Natural killer cell (primary cell): Measurements from ENCODE around the gene NBL1. TPM values are rescaled to one million over a fixed set of nuclear protein-coding genes. Genes with fewer than 3 reads are reported as not detected.

Source experiments
- ATAC-seq, 3 donors: fragments of 150-1000 bp in 2 of 3; fragments of 200-7000 bp in 1 of 3; cut with Tn5 transposase; 1 replicate in 1 of 3; 2 replicates in 2 of 3; pipeline ENCODE4 v1.10.0; 2021; ENCODE audit warnings: mild to moderate bottlenecking in 2 of 3, moderate library complexity in 2 of 3
- DNase-seq, 2 donors: peaks; one replicate each; pipeline versions ENCODE4 v3.0.0 to v3.0.0-alpha.2; 2013 to 2021; ENCODE audit warnings: mixed read lengths in 1 of 2
- H3K27ac ChIP-seq: one replicate; pipeline ENCODE4 v1.5.1; 2013; ENCODE audit warnings: mild to moderate bottlenecking, low read length
- H3K27me3 ChIP-seq: one replicate; pipeline ENCODE4 v1.6.1; 2013; ENCODE audit warnings: low read length; ENCODE audit not compliant: control insufficient read depth, insufficient read depth
- H3K36me3 ChIP-seq: one replicate; pipeline ENCODE4 v1.6.1; 2013; ENCODE audit warnings: low read length; ENCODE audit not compliant: control insufficient read depth, insufficient read depth
- H3K4me1 ChIP-seq: one replicate; pipeline ENCODE4 v1.6.1; 2013; ENCODE audit warnings: low read length; ENCODE audit not compliant: control insufficient read depth, insufficient read depth
- H3K4me3 ChIP-seq: one replicate; pipeline ENCODE4 v1.5.1; 2013; ENCODE audit warnings: low read length
- H3K9me3 ChIP-seq: one replicate; pipeline ENCODE4 v1.6.1; 2013; ENCODE audit warnings: low read length; ENCODE audit not compliant: control insufficient read depth, insufficient read depth
- H3K27ac Mint-ChIP-seq, 2 donors: one replicate each; pipeline ENCODE4 v1.8.0; 2022; ENCODE audit warnings: mild to moderate bottlenecking in 2 of 2, mixed read lengths in 2 of 2, moderate library complexity in 1 of 2
- H3K27me3 Mint-ChIP-seq, 2 donors: one replicate each; pipeline ENCODE4 v1.8.0; 2022; ENCODE audit warnings: low read depth in 2 of 2, mixed read lengths in 2 of 2
- H3K36me3 Mint-ChIP-seq: one replicate; pipeline ENCODE4 v1.8.0; 2022; ENCODE audit warnings: mixed read lengths
- H3K4me1 Mint-ChIP-seq, 2 donors: one replicate each; pipeline ENCODE4 v1.8.0; 2022; ENCODE audit warnings: mixed read lengths in 2 of 2
- H3K4me3 Mint-ChIP-seq: one replicate; pipeline ENCODE4 v1.8.0; 2022; ENCODE audit warnings: mild to moderate bottlenecking, moderate library complexity, mixed read lengths
- H3K9me3 Mint-ChIP-seq, 2 donors: one replicate each; pipeline ENCODE4 v1.8.0; 2022; ENCODE audit warnings: mixed read lengths in 2 of 2
- CTCF ChIP-seq: fragments of 200-600 bp; IDR thresholded peaks from one replicate; pipeline ENCODE4 v1.8.0; 2022; ENCODE audit warnings: antibody characterized with exemption
- WGBS: methylation state at CpG from one replicate; pipeline ENCODE4 v1.1.7; 2013; ENCODE audit warnings: missing lambda C conversion rate; ENCODE audit not compliant: insufficient coverage; 5-methylcytosine and 5-hydroxymethylcytosine counted together
- intact Hi-C: fragments of 100-400 bp; cut with micrococcal nuclease; formaldehyde crosslinking; loops from one replicate; pipeline ENCODE4 v1.14.2; 2022
- total RNA-seq, 4 donors: library from RNA; stranded (reverse); fragments of 120-200 nt in 1 of 4; gene quantifications; one replicate each; pipeline versions ENCODE4 v1.2.3 to v1.2.4, GENCODE V29; 2013 to 2022

The NBL1 gene
- total RNA-seq, 3 donors from 2014 or later (not counting 1 experiment from before 2014, with no cell fraction given): 10.7 to 18.4 (median 11.4) TPM

GRCh38 chr1:19648239-19648638, 4.1 kb downstream of the NBL1 start:
- Histone ChIP-seq H3K9me3 (no peaks in the 10 kb centered on the region), H3K4me3 (no peak overlapping the region), H3K4me1 (peaks cover 19% of the 10 kb centered on the region), H3K27me3 (peaks cover 16% of the 10 kb centered on the region), H3K27ac (no peak overlapping the region), H3K36me3 (no peaks in the 10 kb centered on the region)
- no peak for TF ChIP-seq CTCF
- intact Hi-C loops: loop anchor here (5.0 kb wide), 1 partner anchor 51 kb away; a partner anchor contains a TSS
- no peaks in the 10 kb centered on the region for H3K9me3 Mint-ChIP-seq
- ATAC-seq (no peak), DNase-seq (no peak)
- H3K27ac Mint-ChIP-seq: no peak overlapping the region
- H3K4me3 Mint-ChIP-seq: no peak overlapping the region
- peaks cover 4 to 13% of the 10 kb centered on the region in 2 donors for H3K27me3 Mint-ChIP-seq
- WGBS: 76% methylated on average over 14 of the region's 14 CpGs
- H3K36me3 Mint-ChIP-seq: no peaks in the 10 kb centered on the region
- H3K4me1 Mint-ChIP-seq: peaks cover 17 to 18% of the 10 kb centered on the region in 2 donors

- no peak for ATAC-seq
- no peak overlapping the region for H3K27ac ChIP-seq
- Mint-ChIP-seq H3K9me3 (no peaks in the 10 kb centered on the region), H3K27ac (no peak overlapping the region), H3K36me3 (no peaks in the 10 kb centered on the region), H3K27me3 (peaks cover 0 to 9% of the 10 kb centered on the region in 2 donors), H3K4me3 (no peak overlapping the region), H3K4me1 (peaks cover 12 to 14% of the 10 kb centered on the region in 2 donors)
- 90% methylated on average over 11 of the region's 11 CpGs for WGBS
- H3K27me3 ChIP-seq: peaks cover 12% of the 10 kb centered on the region
- intact Hi-C loops: loop anchor here (5.0 kb wide), 1 partner anchor 51 kb away; a partner anchor contains a TSS
- H3K4me1 ChIP-seq: peaks cover 19% of the 10 kb centered on the region
- no peaks in the 10 kb centered on the region for H3K36me3 ChIP-seq
- H3K9me3 ChIP-seq: no peaks in the 10 kb centered on the region
- TF ChIP-seq CTCF: no peak
- H3K4me3 ChIP-seq: no peak overlapping the region
- DNase-seq: no peak
Measured at GRCh38 chr1:19648689-19649088, 4.6 kb downstream of the NBL1 start.

- Mint-ChIP-seq H3K36me3 (no peaks in the 10 kb centered on the region), H3K27me3 (peaks cover 0 to 4% of the 10 kb centered on the region in 2 donors), H3K9me3 (no peaks in the 10 kb centered on the region), H3K4me3 (no peak overlapping the region), H3K27ac (no peak overlapping the region), H3K4me1 (peaks cover 6 to 7% of the 10 kb centered on the region in 2 donors)
- H3K27ac ChIP-seq: no peak overlapping the region
- H3K36me3 ChIP-seq: no peaks in the 10 kb centered on the region
- intact Hi-C loops: loop anchor here (5.0 kb wide), 2 partner anchors 68 to 308 kb away; no protein-coding TSS in a partner anchor
- DNase-seq (no peak), ATAC-seq (no peak)
- no peak for TF ChIP-seq CTCF
- H3K4me3 ChIP-seq: no peak overlapping the region
- no peaks in the 10 kb centered on the region for H3K9me3 ChIP-seq
- peaks cover 8% of the 10 kb centered on the region for H3K4me1 ChIP-seq
- WGBS: 62% methylated on average over 11 of the region's 12 CpGs
- peaks cover 2% of the 10 kb centered on the region for H3K27me3 ChIP-seq
Measured at GRCh38 chr1:19650416-19651140, 6.5 kb downstream of the NBL1 start.
